ENCODE data around the gene ABCG1.

GRCh38 chr21:42260121-42260520, 41.2 kb downstream of the ABCG1 start:
- no peak for TF ChIP-seq POLR2A (IDR thresholded peaks at IDR 0.05; ENCODE audit: low read depth, low read length)
- no peak for TF ChIP-seq POLR2AphosphoS5 (IDR thresholded peaks at IDR 0.05; ENCODE audit: low read depth, low read length)
